Lung (tissue), 12 donors: ENCODE results near the gene ELFN1. TPM values are rescaled to one million over a fixed set of nuclear protein-coding genes. Genes with fewer than 3 reads are reported as not detected.

Experiments used
- ATAC-seq: fragments of 200-7000 bp; cut with Tn5 transposase; one replicate; pipeline ENCODE4 v1.9.1; 2020; ENCODE audit warnings: moderate number of reproducible peaks; ENCODE audit not compliant: insufficient read depth, low FRiP score
- DNase-seq, 3 donors: peaks; one replicate each; pipeline ENCODE4 v3.0.0-alpha.2; 2013 to 2017
- H3K27ac ChIP-seq, 2 donors: one replicate each; pipeline ENCODE4 v1.5.1; 2013; ENCODE audit warnings: mild to moderate bottlenecking in 2 of 2, moderate library complexity in 2 of 2, control low read depth in 1 of 2, inconsistent platforms in 1 of 2, low read depth in 1 of 2, low read length in 1 of 2
- H3K27me3 ChIP-seq, 3 donors: one replicate each; pipeline ENCODE4 v1.5.1; 2013; ENCODE audit warnings: low read length in 2 of 3; ENCODE audit not compliant: control insufficient read depth in 3 of 3, insufficient read depth in 3 of 3
- H3K36me3 ChIP-seq, 4 donors: one replicate each; pipeline ENCODE4 v1.5.1; 2013; ENCODE audit warnings: low read length in 4 of 4, mild to moderate bottlenecking in 1 of 4, moderate library complexity in 1 of 4; ENCODE audit not compliant: control insufficient read depth in 4 of 4, insufficient read depth in 4 of 4
- H3K4me1 ChIP-seq, 5 donors: one replicate each; pipeline ENCODE4 v1.5.1; 2013; ENCODE audit warnings: low read length in 5 of 5, mild to moderate bottlenecking in 2 of 5, moderate library complexity in 1 of 5; ENCODE audit not compliant: control insufficient read depth in 5 of 5, insufficient read depth in 5 of 5
- H3K4me3 ChIP-seq: one replicate; pipeline ENCODE4 v1.5.1; 2013; ENCODE audit warnings: mild to moderate bottlenecking, control low read depth, moderate library complexity
- H3K9ac ChIP-seq, 2 donors: one replicate each; pipeline ENCODE4 v1.5.1; 2013; ENCODE audit warnings: low read length in 2 of 2, control low read depth in 1 of 2; ENCODE audit not compliant: insufficient read depth in 1 of 2
- H3K9me3 ChIP-seq, 4 donors: one replicate each; pipeline ENCODE4 v1.5.1; 2013; ENCODE audit warnings: low read length in 3 of 4, mild to moderate bottlenecking in 1 of 4, moderate library complexity in 1 of 4; ENCODE audit not compliant: control insufficient read depth in 4 of 4, insufficient read depth in 3 of 4
- WGBS, 2 donors: extraction: QIAGEN DNeasy Blood & Tissue Kit; methylation state at CpG; one replicate each; pipeline ENCODE4 v1.1.7; 2013; 5-methylcytosine and 5-hydroxymethylcytosine counted together
- polyA plus RNA-seq, 2 donors: library from polyadenylated mRNA; stranded (reverse); fragments of 200-250 nt; gene quantifications; one replicate each; pipeline ENCODE4 v1.2.1, GENCODE V29; 2013
- total RNA-seq, 2 donors: library from RNA; depleted of rRNA in 1 of 2; stranded (reverse); fragments of >200 nt in 1 of 2; gene quantifications; one replicate each; pipeline ENCODE4 v1.2.1, GENCODE V29; 2014 to 2021
- TF ChIP-seq, protein P1 (sequence below): IDR thresholded peaks from 2 replicates; pipeline ENCODE4 v1.5.1; 2012; ENCODE audit warnings: mild to moderate bottlenecking; ENCODE audit errors: control extremely low read depth, extremely low read depth
- donor health status: control.
- donor health status: control.
- donor health status: Bipolar disorder and iron deficiency.
- donor health status: healthy.
- donor health status: DM: yes; HTN: yes; CAD: no.

ELFN1 gene
- total and polyA plus RNA-seq, 4 donors: 0.43 to 1.4 (median 1.0) TPM

GRCh38 chr7:1758028-1758858 is 88.2 kb downstream of the ELFN1 start:
- no peak for DNase-seq
- H3K9ac ChIP-seq: no peak overlapping the region
- peaks cover 0 to 8% (median 0%) of the 10 kb centered on the region in 3 donors for H3K27me3 ChIP-seq
- no peak overlapping the region for H3K4me3 ChIP-seq
- TF ChIP-seq, protein P1, sequence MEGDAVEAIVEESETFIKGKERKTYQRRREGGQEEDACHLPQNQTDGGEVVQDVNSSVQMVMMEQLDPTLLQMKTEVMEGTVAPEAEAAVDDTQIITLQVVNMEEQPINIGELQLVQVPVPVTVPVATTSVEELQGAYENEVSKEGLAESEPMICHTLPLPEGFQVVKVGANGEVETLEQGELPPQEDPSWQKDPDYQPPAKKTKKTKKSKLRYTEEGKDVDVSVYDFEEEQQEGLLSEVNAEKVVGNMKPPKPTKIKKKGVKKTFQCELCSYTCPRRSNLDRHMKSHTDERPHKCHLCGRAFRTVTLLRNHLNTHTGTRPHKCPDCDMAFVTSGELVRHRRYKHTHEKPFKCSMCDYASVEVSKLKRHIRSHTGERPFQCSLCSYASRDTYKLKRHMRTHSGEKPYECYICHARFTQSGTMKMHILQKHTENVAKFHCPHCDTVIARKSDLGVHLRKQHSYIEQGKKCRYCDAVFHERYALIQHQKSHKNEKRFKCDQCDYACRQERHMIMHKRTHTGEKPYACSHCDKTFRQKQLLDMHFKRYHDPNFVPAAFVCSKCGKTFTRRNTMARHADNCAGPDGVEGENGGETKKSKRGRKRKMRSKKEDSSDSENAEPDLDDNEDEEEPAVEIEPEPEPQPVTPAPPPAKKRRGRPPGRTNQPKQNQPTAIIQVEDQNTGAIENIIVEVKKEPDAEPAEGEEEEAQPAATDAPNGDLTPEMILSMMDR: no peak
- no peaks in the 10 kb centered on the region for H3K36me3 ChIP-seq
- no peak for ATAC-seq
- no peak overlapping the region for H3K27ac ChIP-seq
- H3K9me3 ChIP-seq: peaks cover 0 to 7% (median 0%) of the 10 kb centered on the region in 4 donors
- H3K4me1 ChIP-seq: no peaks in the 10 kb centered on the region
- 66 to 67% methylated on average over 15 of the region's 15 CpGs for WGBS, 2 donors

GRCh38 chr7:1758859-1759521 is 88.9 kb downstream of the ELFN1 start:
- Histone ChIP-seq H3K9ac (no peak overlapping the region), H3K27me3 (peaks cover 0 to 4% (median 0%) of the 10 kb centered on the region in 3 donors), H3K4me1 (no peaks in the 10 kb centered on the region), H3K9me3 (peaks cover 0 to 12% (median 0%) of the 10 kb centered on the region in 4 donors), H3K4me3 (no peak overlapping the region), H3K36me3 (no peaks in the 10 kb centered on the region), H3K27ac (no peak overlapping the region)
- DNase-seq (no peak), ATAC-seq (no peak)
- TF ChIP-seq, protein P1: no peak
- WGBS, 2 donors: 85 to 89% methylated on average over 32 of the region's 32 CpGs

DNA sequence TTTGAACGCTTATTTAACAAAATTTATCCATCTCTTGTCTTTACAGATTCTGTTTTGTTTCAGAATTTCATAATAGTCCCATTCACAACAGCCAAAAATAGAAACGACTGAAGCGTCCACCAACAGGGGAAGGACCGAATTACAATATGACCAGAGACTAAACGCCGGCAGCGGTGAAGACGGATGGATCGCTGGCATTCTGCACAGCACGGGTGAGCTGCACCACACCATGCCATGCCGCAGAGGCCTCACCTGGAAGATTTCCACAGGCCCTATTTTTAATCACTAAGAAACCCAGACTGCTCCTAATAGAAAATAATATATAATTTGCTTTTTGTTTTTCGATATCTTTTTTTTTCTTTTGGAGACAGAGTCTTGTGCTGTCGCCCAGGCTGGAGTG is 91.0 kb downstream of the ELFN1 start:
- WGBS, 2 donors: 76 to 83% methylated on average over 13 of the region's 13 CpGs
- Histone ChIP-seq H3K27me3 (no peaks in the 10 kb centered on the region), H3K4me3 (no peak overlapping the region), H3K4me1 (no peaks in the 10 kb centered on the region), H3K9ac (no peak overlapping the region), H3K36me3 (no peaks in the 10 kb centered on the region), H3K9me3 (peaks cover 0 to 14% (median 0%) of the 10 kb centered on the region in 4 donors), H3K27ac (no peak overlapping the region)
- TF ChIP-seq, protein P1: no peak
- ATAC-seq (no peak), DNase-seq (no peak)
